Stimulated activated CD8-positive, alpha-beta memory T cell treated with anti-CD3 and anti-CD28 coated beads, Interleukin-7, amount 100 ng/mL, for 48 hours (primary cell): ENCODE data around the gene TXNRD1.
"Not testable (repeated sequence)": the region's sequence is repeated elsewhere in the genome, so short reads cannot be mapped to it uniquely, and the experiment has no call there.

Experiments used
- DNase-seq, 2 donors: peaks; one replicate each; pipeline ENCODE4 v3.0.0-alpha.2; 2020; ENCODE audit warnings: low read depth in 1 of 2; ENCODE audit errors: extremely low read depth in 1 of 2

TXNRD1 gene

GRCh38 chr12:104215638-104216297, at the start of gene TXNRD1:
TXNRD1 (plus strand) TSS chr12:104215779; CDS start chr12:104215803, 24 bp downstream.
- peak; percentile 68 to 70 for DNase-seq

GRCh38 chr12:104165801-104166200, 49.8 kb upstream of the TXNRD1 start:
- DNase-seq, result no peak

- no peak for DNase-seq
These were observed 49.1 kb upstream of the TXNRD1 start for GRCh38 chr12:104166465-104166864.

DNA sequence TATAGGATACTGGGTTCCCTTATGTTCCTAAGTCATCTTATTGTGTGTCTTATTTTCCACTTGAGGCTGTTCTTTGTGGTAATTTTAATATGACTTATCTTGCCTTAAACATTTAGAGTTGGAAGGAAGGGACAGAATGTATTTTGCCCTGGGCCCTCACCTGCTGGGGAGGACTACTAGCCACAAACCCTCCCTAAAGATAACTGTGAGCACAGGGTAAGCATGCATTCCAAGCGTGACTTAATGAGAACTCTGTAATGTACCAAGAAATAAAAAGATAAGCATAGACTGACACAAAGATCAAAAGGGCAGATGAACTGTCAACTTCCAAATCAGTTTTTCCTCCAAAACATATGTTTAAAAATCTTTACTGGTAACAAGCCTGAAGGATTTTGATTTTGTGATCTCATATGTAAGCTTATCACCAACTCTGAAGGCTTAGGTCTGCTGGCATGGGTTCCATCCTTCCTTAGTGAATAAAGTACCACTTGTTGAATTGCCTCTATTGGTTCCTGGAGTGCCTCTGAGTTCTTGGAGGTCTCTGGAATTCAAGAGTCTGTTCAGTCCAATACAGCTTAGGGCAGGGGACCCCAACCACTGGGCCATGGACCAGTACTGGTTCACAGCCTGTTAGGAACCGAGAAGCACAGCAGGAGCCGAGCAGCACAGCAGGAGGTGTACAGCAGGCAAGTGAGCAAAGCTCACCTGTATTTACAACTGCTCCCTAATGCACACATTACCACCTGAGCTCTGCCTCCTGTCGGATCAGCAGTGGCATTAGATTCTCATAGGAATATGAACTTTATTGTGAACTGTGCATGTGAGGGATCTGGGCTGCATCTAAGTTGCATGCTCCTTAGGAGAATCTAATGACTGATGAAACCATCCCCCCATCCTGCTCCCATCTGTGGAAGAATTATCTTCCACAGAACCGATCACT, 47.8 kb upstream of the TXNRD1 start:
- DNase-seq, result no peak

- no peak for DNase-seq
These were observed 47.0 kb upstream of the TXNRD1 start for GRCh38 chr12:104168596-104168995.

DNA sequence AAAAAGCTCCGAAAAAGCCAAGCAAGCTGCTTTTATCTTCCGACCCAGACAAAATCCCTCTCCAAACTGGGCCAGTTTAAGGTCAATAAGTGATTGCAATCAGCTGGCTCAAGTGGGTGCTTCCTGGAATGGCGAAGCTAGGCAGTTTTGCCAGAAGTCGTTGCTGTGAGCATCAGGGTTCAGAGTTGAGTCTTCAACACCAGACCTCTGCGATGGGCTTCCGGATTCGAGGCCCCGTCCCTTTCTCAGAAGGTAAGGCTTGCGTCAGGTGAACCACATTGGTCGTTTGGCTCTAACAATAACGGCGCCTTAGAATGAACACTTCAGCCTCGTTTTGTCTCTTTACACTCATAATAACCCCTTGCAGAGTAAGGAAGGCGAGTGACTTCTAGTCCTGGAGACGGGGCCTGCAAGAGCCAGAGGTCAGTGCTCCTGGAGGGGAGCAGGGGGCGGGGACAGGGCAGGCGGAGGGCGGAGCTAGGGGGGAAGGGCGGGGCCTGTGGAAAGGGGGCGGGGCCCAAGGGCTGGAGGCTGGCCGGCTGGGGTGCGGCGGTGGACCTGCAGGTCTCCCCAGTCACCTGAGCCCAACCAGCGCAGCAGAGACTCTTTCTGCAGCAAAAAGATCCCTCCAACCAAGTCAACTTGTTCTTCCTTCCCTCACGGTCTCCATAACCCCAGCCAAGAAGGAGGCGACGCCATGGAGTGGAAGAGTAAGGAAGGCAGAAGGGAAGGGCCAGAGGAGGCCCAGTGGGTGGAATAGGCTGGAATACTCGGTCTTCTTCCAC, 43.6 kb upstream of the TXNRD1 start:
- DNase-seq, result no peak

DNA sequence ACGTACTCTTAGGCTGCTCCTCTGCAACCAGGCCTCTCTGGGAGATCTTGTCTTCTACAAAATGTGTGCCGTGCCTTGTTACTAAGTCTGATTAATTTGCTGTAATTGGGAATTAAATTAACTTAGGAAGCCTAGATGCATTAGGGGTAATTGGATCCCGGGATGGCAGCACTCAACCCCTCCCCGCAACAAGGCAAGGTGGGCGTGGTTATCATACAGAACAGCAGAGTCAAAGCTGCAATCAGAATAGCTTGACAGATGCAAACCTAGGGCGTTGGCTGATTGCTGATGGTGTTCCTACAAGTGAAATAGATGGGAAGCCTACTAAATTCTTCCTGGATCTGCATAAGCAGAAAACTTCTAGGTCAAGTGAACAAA, 43.0 kb upstream of the TXNRD1 start:
- DNase-seq, result no peak

- not testable (repeated sequence) for DNase-seq
These were observed 41.8 kb upstream of the TXNRD1 start for GRCh38 chr12:104173804-104174203.

DNA sequence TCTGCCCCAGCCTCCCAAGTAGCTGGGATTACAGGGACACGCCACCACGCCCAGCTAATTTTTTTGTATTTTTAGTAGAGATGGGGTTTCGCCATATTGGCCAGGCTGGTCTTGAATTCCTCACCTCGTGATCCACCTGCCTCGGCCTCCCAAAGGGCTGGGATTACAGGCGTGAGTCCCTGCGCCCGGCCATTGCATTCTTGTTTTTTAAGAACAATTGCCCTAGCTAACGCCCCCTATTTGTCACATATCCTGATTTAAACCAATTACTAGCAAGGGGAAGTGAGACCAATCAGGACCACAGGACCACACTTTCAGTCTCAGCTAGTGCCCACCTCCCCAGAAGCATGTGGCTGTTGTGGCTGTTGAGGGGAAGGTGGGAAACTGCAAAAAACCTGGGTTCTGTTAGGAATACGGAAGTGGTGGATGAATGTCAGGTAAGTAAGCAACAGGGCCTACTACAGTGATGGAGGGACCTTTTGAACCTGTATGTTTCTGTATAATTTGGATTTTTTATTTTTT, 39.8 kb upstream of the TXNRD1 start:
- DNase-seq, result no peak

DNA sequence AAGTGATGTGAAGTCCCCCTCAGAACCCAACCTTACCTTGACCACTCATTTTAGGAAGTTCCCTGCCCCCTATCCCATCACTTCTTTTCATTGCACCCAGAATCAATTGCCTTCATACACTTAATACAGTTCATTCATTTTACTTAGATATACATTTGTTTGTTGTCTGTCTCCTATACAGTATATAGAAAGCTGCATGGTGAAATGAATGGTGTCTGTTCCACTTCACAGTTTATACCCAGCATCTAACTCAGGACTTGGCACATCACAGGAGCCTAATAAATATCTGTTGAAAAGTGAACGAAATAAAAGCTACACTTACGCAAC, 38.3 kb upstream of the TXNRD1 start:
- DNase-seq, result no peak

DNA sequence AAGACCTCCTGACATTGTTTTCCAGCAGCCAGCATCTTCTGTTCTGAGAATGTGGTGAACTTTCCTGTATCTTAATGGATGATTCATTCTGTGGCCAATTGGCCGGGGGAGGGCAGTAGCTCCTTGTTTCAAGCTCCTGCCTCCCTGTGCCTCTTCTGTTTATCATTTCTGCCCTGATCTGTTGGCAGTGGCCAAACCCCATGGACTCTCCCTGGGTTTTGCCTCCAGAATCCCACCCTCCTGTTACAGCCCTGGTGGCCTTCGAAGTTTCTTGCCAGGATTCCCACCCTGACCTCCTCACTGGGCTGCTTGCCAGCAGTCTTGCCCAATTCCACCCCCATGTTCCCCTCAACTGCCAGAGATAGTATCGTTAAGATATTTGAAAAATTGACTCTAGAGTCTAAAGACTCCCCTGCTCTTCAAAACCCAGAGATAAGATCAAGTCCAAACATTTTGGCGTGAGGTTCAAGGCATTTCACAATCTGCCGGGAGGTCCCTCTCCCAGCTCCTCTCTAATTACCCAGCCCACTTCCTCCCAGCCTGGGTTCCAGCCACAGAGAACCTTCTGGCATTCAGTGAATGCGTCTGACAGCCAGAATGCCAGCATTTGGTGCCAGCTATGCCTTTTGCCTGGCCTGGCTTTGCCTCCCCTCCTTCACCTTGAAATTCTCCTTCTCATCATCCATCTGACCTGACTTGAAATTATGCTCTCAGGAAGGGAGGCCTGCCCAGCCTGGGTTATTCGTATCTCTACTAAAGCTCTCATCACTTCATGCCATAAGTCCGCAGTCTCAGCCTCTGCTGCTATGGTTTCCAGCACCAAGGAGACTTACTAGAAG, 37.7 kb upstream of the TXNRD1 start:
- DNase-seq, result peak in 1 of 2 donors; percentile 4

- DNase-seq, result no peak
These were observed 35.2 kb upstream of the TXNRD1 start for GRCh38 chr12:104180374-104180773.

DNA sequence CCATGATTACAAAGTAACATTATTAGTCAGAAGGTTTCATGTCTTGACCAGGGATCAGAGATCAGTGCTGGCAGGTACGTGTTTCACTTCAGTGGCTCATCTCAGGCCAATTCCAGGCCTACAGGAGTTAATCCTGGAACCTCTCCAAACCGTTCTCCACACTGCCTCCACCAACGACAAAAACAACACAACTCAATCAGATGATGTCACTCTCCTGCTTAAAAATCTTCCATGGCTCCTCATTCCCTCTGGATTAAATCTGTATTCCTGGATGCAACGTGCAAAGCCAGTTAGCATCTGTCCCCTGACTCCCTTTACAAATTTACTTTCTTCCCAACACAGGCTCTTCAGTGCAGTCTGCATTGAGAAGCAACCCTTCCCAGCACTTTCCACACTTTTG, 34.3 kb upstream of the TXNRD1 start:
- DNase-seq, result no peak

DNA sequence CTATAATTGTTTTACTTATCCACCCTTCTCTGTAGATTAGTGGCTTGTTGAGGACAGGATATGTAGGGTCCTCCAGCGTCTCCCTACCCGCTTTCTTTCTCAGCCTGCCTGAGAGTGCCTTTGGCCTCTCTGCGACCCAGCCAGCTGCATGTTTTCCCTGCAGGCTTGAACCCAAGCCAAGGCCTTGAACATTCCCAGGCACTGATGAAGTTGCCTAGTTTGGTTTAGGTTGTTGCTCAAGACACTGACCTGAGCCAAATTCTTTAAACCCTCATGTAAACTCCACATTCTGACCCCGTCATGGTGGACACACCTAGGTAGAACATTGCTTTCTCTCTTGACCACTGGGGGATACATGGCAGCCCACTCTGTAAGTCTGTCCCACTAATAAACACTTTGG, 33.4 kb upstream of the TXNRD1 start:
- no peak for DNase-seq

GRCh38 chr12:104182621-104183378, 32.8 kb upstream of the TXNRD1 start:
- DNase-seq, result no peak

DNA sequence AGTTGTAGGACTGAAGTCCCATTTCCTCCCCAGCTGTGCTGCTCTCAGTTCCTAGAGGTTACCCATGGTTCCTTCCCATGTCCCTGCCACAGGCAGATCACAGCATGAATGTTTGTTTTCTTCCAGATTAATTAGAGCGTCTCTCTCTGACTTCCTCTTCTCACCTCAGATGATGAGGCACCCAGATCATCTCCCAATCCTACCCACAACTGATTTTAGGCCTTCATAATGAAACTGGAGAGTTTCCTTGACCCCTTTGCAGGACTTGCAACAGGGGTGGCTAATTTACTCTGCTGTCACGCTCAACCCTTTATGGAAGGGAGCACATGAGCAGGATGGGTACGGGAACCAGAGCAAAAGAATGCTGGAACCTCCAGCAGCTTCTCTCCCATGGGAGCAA, 32.1 kb upstream of the TXNRD1 start:
- DNase-seq, result no peak

GRCh38 chr12:104187446-104188155, 28.0 kb upstream of the TXNRD1 start:
- no peak for DNase-seq

- DNase-seq, result no peak
These were observed 27.0 kb upstream of the TXNRD1 start for GRCh38 chr12:104188534-104188933.

DNA sequence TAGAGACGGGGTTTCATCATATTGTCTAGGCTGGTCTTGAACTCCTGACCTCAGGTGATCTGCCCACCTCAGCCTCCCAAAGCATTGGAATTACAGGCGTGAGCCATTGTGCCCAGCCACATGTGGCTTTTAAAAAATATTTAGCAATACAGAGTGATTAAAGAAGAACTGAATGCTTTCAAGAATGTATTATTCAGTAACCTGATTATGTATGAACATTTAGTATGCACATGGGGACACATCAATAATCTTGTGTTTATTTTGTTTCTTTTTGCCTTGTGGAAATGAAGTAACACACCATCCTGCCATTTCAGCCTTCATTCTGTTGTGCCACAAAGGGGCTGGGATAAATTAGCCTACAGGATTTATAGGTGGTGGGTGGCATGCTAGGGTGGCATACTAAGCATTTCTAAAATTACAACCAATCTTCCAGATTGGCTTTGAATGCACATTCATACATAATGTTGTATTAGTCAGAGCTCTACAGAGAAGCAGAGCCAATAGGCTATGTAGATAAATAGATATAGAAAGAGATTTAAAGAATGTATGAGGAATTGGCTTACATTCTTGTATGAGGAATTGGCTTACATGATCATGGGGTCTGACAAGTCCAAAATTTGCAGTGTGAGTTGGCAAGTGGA, 25.5 kb upstream of the TXNRD1 start:
- DNase-seq, result no peak
